Sigmoid colon (tissue), 7 donors: ENCODE data around the gene DPY19L1. TPM values are rescaled to one million over a fixed set of nuclear protein-coding genes. Genes with fewer than 3 reads are reported as not detected.
"Not testable (repeated sequence)": the region's sequence is repeated elsewhere in the genome, so short reads cannot be mapped to it uniquely, and the experiment has no call there.

ENCODE experiments used
- DNase-seq: peaks from one replicate; pipeline ENCODE4 v3.0.0-alpha.2; 2019
- H3K27ac ChIP-seq, 4 donors: fragments of 200-600 bp; sonication (generic); one replicate each; pipeline ENCODE4 v1.5.1; 2016 to 2019; ENCODE audit warnings: mild to moderate bottlenecking in 1 of 4
- H3K27me3 ChIP-seq, 3 donors: fragments of 200-600 bp; sonication (generic); one replicate each; pipeline ENCODE4 v1.5.1; 2019; ENCODE audit warnings: mild to moderate bottlenecking in 1 of 3
- H3K36me3 ChIP-seq, 4 donors: fragments of 200-600 bp; sonication (generic); one replicate each; pipeline ENCODE4 v1.5.1; 2016 to 2019
- H3K4me1 ChIP-seq, 4 donors: fragments of 200-600 bp; sonication (generic); one replicate each; pipeline ENCODE4 v1.5.1; 2017 to 2019
- H3K4me3 ChIP-seq, 4 donors: fragments of 200-600 bp; sonication (generic); one replicate each; pipeline ENCODE4 v1.5.1; 2017 to 2019; ENCODE audit warnings: mild to moderate bottlenecking in 2 of 4, moderate library complexity in 1 of 4
- H3K9me3 ChIP-seq, 4 donors: fragments of 200-600 bp in 3 of 4; sonication (generic) in 3 of 4; one replicate each; pipeline versions ENCODE4 v1.5.1 to v1.6.1; 2013 to 2019
- CTCF ChIP-seq, 4 experiments: fragments of 450-650 bp in 3 of 4; fragments of 200-600 bp in 1 of 4; IDR thresholded peaks; one replicate each; pipeline ENCODE4 v1.5.1; 2016 to 2019; ENCODE audit warnings: antibody characterized with exemption in 4 of 4, mild to moderate bottlenecking in 3 of 4, moderate library complexity in 2 of 4
- EP300 ChIP-seq, 4 donors: sonication (generic); formaldehyde crosslinking; IDR thresholded peaks; one replicate each; pipeline ENCODE4 v1.6.1; 2017; ENCODE audit warnings: antibody characterized with exemption in 4 of 4
- POLR2A ChIP-seq, 2 donors: fragments of 450-650 bp; IDR thresholded peaks; one replicate each; pipeline ENCODE4 v1.6.1; 2016; ENCODE audit warnings: antibody characterized with exemption in 2 of 2, mild to moderate bottlenecking in 2 of 2, moderate library complexity in 2 of 2
- POLR2AphosphoS5 ChIP-seq, 4 donors: sonication (generic); formaldehyde crosslinking; IDR thresholded peaks; one replicate each; pipeline ENCODE4 v1.6.1; 2017; ENCODE audit warnings: antibody characterized with exemption in 4 of 4
- WGBS, 2 donors: extraction: QIAGEN DNeasy Blood & Tissue Kit; methylation state at CpG; one replicate each; pipeline ENCODE4 v1.1.7; 2013; 5-methylcytosine and 5-hydroxymethylcytosine counted together
- intact Hi-C: fragments of 100-400 bp; cut with DNase I; formaldehyde crosslinking; loops from one replicate; pipeline ENCODE4 v1.15.1; 2023
- polyA plus RNA-seq, 3 donors: library from polyadenylated mRNA; stranded (reverse); fragments of 200-250 nt; gene quantifications; one replicate each; pipeline ENCODE4 v1.2.3, GENCODE V29; 2013
- total RNA-seq, 4 donors: library from RNA; depleted of rRNA; stranded (reverse); fragments of >200 nt; gene quantifications; one replicate each; pipeline ENCODE4 v1.1.0, GENCODE V29; 2016
- donor health status: healthy with polysubstance abuse.
- donor health status: Bipolar disorder and iron deficiency.
- donor health status: healthy.

Gene DPY19L1
- total and polyA plus RNA-seq, 7 donors, result 1.8 to 17.1 (median 12.1) TPM

- H3K36me3 ChIP-seq, H3K27ac ChIP-seq, H3K9me3 ChIP-seq, DNase-seq, H3K4me1 ChIP-seq, intact Hi-C loops, H3K27me3 ChIP-seq, H3K4me3 ChIP-seq: not testable (repeated sequence)
- 40 to 43% methylated on average over 5 of the region's 6 CpGs for WGBS, 2 donors
These were observed 119.0 kb downstream of the DPY19L1 start for GRCh38 chr7:34918198-34918861.

GRCh38 chr7:34917515-34917914 is 119.8 kb downstream of the DPY19L1 start:
- H3K27ac ChIP-seq, DNase-seq, intact Hi-C loops, H3K36me3 ChIP-seq, H3K9me3 ChIP-seq, H3K4me3 ChIP-seq, H3K27me3 ChIP-seq, H3K4me1 ChIP-seq: not testable (repeated sequence)
- 84 to 89% methylated on average over 4 of the region's 4 CpGs for whole genome bisulfite sequencing, 2 donors

- H3K9me3 ChIP-seq, result no peaks in the 10 kb centered on the region
These were observed 121.0 kb downstream of the DPY19L1 start for GRCh38 chr7:34916267-34916666.

GRCh38 chr7:34912236-34912635 is 125.0 kb downstream of the DPY19L1 start:
- Histone ChIP-seq H3K36me3 (no peaks in the 10 kb centered on the region), H3K27me3 (no peaks in the 10 kb centered on the region), H3K4me1 (no peaks in the 10 kb centered on the region), H3K4me3 (no peak overlapping the region), H3K9me3 (no peaks in the 10 kb centered on the region), H3K27ac (no peak overlapping the region)
- intact Hi-C loops, result no loop called here
- DNase-seq, result no peak
- 96 to 97% methylated on average over 2 of the region's 2 CpGs for WGBS, 2 donors
- TF ChIP-seq EP300 (IDR thresholded peaks at IDR 0.05) (no peak), POLR2A (IDR thresholded peaks at IDR 0.05) (no peak), CTCF (IDR thresholded peaks at IDR 0.05) (no peak), POLR2AphosphoS5 (IDR thresholded peaks at IDR 0.05) (no peak)

More at GRCh38 chr7:34916267-34916666, 121.0 kb downstream of the DPY19L1 start:
- no peak for DNase-seq
- TF ChIP-seq POLR2AphosphoS5 (IDR thresholded peaks at IDR 0.05) (no peak), POLR2A (IDR thresholded peaks at IDR 0.05) (no peak), EP300 (IDR thresholded peaks at IDR 0.05) (no peak), CTCF (IDR thresholded peaks at IDR 0.05) (no peak)
- Histone ChIP-seq H3K27me3 (no peaks in the 10 kb centered on the region), H3K4me1 (no peaks in the 10 kb centered on the region), H3K4me3 (no peak overlapping the region), H3K27ac (no peak overlapping the region), H3K36me3 (no peaks in the 10 kb centered on the region)
- WGBS, 2 donors, result 95 to 97% methylated on average over 2 of the region's 2 CpGs
- intact Hi-C loops, result no loop called here

GRCh38 chr7:34906266-34906850 is 130.9 kb downstream of the DPY19L1 start:
- DNase-seq, H3K4me1 ChIP-seq, H3K36me3 ChIP-seq, intact Hi-C loops, H3K27me3 ChIP-seq, H3K9me3 ChIP-seq, H3K4me3 ChIP-seq, H3K27ac ChIP-seq: not testable (repeated sequence)
- 28 to 36% methylated on average over 30 of the region's 30 CpGs for WGBS, 2 donors

GRCh38 chr7:34904987-34905386 is 132.3 kb downstream of the DPY19L1 start:
- H3K36me3 ChIP-seq, result no peaks in the 10 kb centered on the region
- intact Hi-C loops, result no loop called here
- H3K27me3 ChIP-seq, result no peaks in the 10 kb centered on the region
- no peak overlapping the region for H3K27ac ChIP-seq
- whole genome bisulfite sequencing, 2 donors, result 56 to 78% methylated on average over 4 of the region's 4 CpGs
- H3K4me3 ChIP-seq, result no peak overlapping the region
- no peaks in the 10 kb centered on the region for H3K4me1 ChIP-seq
- no peak for DNase-seq
- TF ChIP-seq EP300 (IDR thresholded peaks at IDR 0.05) (no peak), POLR2A (IDR thresholded peaks at IDR 0.05) (no peak), CTCF (IDR thresholded peaks at IDR 0.05) (no peak), POLR2AphosphoS5 (IDR thresholded peaks at IDR 0.05) (no peak)
- no peaks in the 10 kb centered on the region for H3K9me3 ChIP-seq

- intact Hi-C loops, H3K27ac ChIP-seq, DNase-seq, H3K4me3 ChIP-seq, H3K4me1 ChIP-seq, H3K9me3 ChIP-seq, H3K27me3 ChIP-seq, H3K36me3 ChIP-seq: not testable (repeated sequence)
- WGBS, 2 donors, result 72 to 81% methylated on average over 2 of the region's 2 CpGs
These were observed 133.4 kb downstream of the DPY19L1 start for GRCh38 chr7:34903921-34904320.
